ENCODE data around the gene SUSD3.

GRCh38 chr9:93033531-93033930 is 25.0 kb upstream of the SUSD3 start:
- TF ChIP-seq, protein P1, sequence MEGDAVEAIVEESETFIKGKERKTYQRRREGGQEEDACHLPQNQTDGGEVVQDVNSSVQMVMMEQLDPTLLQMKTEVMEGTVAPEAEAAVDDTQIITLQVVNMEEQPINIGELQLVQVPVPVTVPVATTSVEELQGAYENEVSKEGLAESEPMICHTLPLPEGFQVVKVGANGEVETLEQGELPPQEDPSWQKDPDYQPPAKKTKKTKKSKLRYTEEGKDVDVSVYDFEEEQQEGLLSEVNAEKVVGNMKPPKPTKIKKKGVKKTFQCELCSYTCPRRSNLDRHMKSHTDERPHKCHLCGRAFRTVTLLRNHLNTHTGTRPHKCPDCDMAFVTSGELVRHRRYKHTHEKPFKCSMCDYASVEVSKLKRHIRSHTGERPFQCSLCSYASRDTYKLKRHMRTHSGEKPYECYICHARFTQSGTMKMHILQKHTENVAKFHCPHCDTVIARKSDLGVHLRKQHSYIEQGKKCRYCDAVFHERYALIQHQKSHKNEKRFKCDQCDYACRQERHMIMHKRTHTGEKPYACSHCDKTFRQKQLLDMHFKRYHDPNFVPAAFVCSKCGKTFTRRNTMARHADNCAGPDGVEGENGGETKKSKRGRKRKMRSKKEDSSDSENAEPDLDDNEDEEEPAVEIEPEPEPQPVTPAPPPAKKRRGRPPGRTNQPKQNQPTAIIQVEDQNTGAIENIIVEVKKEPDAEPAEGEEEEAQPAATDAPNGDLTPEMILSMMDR (conservative IDR thresholded peaks at IDR 0.05; ENCODE audit: low read depth, low read length), result no peak
- no peak for TF ChIP-seq EZH2 (IDR thresholded peaks at IDR 0.05; ENCODE audit: borderline replicate concordance, low read depth, low read length, poor library complexity, severe bottlenecking)

Data from A673 (cell line).